Activated CD8-positive, alpha-beta memory T cell treated with anti-CD3 and anti-CD28 coated beads, Interleukin-2, amount 50 U/mL, for 24 hours (primary cell): ENCODE measurements around the gene KCP.

ENCODE experiments used
- DNase-seq: peaks from one replicate; pipeline ENCODE4 v3.0.0-alpha.2; 2020; ENCODE audit errors: extremely low read depth

The KCP gene

GRCh38 chr7:128827971-128828711, 82.4 kb downstream of the KCP start:
- DNase-seq: no peak

- DNase-seq: no peak
Observed at GRCh38 chr7:128827248-128827958, 83.1 kb downstream of the KCP start.

DNA sequence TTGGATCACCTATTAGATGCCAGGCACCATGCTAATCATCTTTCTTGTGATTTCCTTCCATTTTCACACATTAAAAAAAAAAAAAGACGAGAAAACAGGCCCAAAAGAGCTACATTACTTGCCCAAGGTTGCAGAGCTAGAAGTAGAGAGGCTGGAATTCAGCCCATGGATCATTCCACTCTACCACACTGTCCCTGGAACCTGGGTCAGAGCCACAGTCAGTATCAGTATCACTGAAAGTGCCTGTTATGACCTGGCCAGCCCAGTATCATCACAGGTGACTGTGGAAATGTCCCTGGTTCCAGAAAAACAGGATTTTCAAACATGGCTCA, 83.6 kb downstream of the KCP start:
- no peak for DNase-seq
